HUES6 (cell line): ENCODE data around the gene KY.

Source experiments
- H3K27ac ChIP-seq: 2 replicates; pipeline ENCODE4 v1.7.0; 2013; ENCODE audit warnings: low read depth, mild to moderate bottlenecking, low read length, inconsistent platforms
- H3K27me3 ChIP-seq: 2 replicates; pipeline ENCODE4 v1.6.1; 2013; ENCODE audit warnings: low read length; ENCODE audit not compliant: control insufficient read depth, insufficient read depth
- H3K36me3 ChIP-seq: 2 replicates; pipeline ENCODE4 v1.6.1; 2013; ENCODE audit warnings: low read length; ENCODE audit not compliant: control insufficient read depth, insufficient read depth
- H3K4me1 ChIP-seq: 2 replicates; pipeline ENCODE4 v1.6.1; 2013; ENCODE audit warnings: low read length; ENCODE audit not compliant: control insufficient read depth, insufficient read depth
- H3K4me3 ChIP-seq: 2 replicates; pipeline ENCODE4 v1.5.1; 2013; ENCODE audit warnings: low read depth, low read length
- H3K9ac ChIP-seq: one replicate; pipeline ENCODE4 v1.6.1; 2013; ENCODE audit warnings: mild to moderate bottlenecking, low read length
- H3K9me3 ChIP-seq: 2 replicates; pipeline ENCODE4 v1.6.1; 2013; ENCODE audit warnings: low read depth, low read length; ENCODE audit not compliant: control insufficient read depth, insufficient read depth

Gene KY

GRCh38 chr3:134615743-134616142 is 35.1 kb downstream of the KY start:
- no peak overlapping the region for H3K9ac ChIP-seq
- H3K36me3 ChIP-seq = no peaks in the 10 kb centered on the region
- no peaks in the 10 kb centered on the region for H3K27me3 ChIP-seq
- H3K9me3 ChIP-seq = no peaks in the 10 kb centered on the region
- peaks cover 5% of the 10 kb centered on the region; the same call in 1 of the 2 replicates for H3K4me1 ChIP-seq
- no peak overlapping the region for H3K4me3 ChIP-seq
- no peak overlapping the region for H3K27ac ChIP-seq

DNA sequence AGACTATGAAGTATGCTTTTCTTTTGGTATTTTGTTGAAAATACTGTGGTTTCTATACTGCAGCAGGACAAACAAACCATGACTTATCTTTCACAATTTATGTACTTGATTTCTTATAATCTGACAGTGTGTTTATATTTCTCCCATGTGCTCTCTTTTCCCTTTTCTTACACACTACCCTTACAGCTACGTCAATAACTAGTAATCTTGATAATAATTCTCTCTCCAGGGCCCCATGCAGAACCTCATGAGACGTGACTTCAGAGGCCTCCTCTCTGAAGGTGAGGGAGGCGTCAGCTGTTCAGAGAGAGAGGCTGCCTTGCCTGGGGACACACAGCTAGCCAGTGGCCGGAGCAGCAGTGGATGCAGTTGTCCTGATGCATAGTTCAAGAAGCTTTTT is 35.9 kb downstream of the KY start:
- Histone ChIP-seq H3K9me3 (no peaks in the 10 kb centered on the region), H3K4me3 (no peak overlapping the region), H3K27ac (no peak overlapping the region), H3K27me3 (no peaks in the 10 kb centered on the region), H3K4me1 (peaks cover 5% of the 10 kb centered on the region; the same call in 1 of the 2 replicates), H3K9ac (no peak overlapping the region), H3K36me3 (no peaks in the 10 kb centered on the region)

- Histone ChIP-seq H3K9me3 (no peaks in the 10 kb centered on the region), H3K4me1 (peaks cover 2% of the 10 kb centered on the region; the same call in 1 of the 2 replicates), H3K9ac (no peak overlapping the region), H3K4me3 (no peak overlapping the region), H3K27ac (no peak overlapping the region), H3K27me3 (no peaks in the 10 kb centered on the region), H3K36me3 (no peaks in the 10 kb centered on the region)
These were observed 37.8 kb downstream of the KY start for GRCh38 chr3:134613006-134613520.

DNA sequence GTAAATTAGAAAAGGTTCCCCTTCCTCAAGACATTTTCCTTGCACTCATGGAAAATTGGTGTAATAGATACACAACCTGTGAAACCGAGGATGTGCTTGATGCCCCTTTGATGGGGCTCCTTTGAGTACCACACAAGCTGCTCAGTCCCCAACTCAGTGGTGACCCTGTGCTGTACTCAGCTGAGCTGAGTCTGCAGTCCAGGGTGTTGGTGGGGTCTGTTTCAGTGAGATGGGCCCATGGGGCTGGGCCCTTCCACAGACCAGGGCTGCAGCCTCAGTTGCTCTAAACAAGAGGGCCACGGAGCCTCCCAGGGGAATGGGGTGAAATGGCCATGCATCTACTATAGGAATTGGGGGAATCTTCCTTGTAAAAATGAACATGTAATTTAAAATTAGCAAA is 39.3 kb downstream of the KY start:
- Histone ChIP-seq H3K27ac (no peak overlapping the region), H3K36me3 (no peaks in the 10 kb centered on the region), H3K4me3 (no peak overlapping the region), H3K9me3 (no peaks in the 10 kb centered on the region), H3K4me1 (no peaks in the 10 kb centered on the region), H3K27me3 (no peaks in the 10 kb centered on the region), H3K9ac (no peak overlapping the region)

GRCh38 chr3:134610432-134611385 is 40.1 kb downstream of the KY start:
- no peaks in the 10 kb centered on the region for H3K9me3 ChIP-seq
- no peaks in the 10 kb centered on the region for H3K27me3 ChIP-seq
- no peak overlapping the region for H3K27ac ChIP-seq
- H3K36me3 ChIP-seq = no peaks in the 10 kb centered on the region
- H3K9ac ChIP-seq = no peak overlapping the region
- H3K4me1 ChIP-seq = no peaks in the 10 kb centered on the region
- H3K4me3 ChIP-seq = no peak overlapping the region

DNA sequence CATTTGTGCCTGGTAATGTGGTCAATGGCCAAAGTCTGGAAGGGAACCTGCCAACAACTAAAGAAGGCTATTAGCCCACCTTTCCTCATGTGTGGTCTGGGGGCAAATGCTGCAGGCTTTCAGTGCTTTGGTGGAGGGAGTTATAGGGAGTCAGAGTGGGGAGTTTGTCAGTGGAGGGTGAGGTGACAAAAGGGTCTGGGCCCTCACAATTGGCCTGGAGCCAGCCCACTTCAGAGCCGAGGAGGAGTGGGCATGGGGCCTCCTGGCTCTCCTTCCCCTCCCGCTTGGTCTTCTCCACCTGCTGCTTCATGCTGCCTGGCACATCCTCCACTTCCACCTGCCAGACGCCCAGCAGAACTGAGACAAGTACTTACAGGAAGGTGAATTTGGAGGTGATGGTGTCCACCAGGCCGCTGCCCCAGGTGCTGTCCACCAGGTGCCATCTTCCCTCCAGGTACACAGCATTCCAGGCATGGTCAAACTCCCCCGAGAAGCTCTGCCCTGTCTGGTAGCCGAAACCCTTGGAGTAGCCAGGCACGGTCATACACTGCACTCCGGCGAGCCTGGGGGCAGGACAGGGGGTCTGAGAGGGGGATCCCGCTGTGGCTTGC is 40.9 kb downstream of the KY start:
- H3K9ac ChIP-seq = no peak overlapping the region
- no peak overlapping the region for H3K4me3 ChIP-seq
- H3K9me3 ChIP-seq = no peaks in the 10 kb centered on the region
- H3K4me1 ChIP-seq = no peaks in the 10 kb centered on the region
- no peak overlapping the region for H3K27ac ChIP-seq
- no peaks in the 10 kb centered on the region for H3K27me3 ChIP-seq
- no peaks in the 10 kb centered on the region for H3K36me3 ChIP-seq

GRCh38 chr3:134608771-134609435 is 41.9 kb downstream of the KY start:
- Histone ChIP-seq H3K36me3 (no peaks in the 10 kb centered on the region), H3K27me3 (no peaks in the 10 kb centered on the region), H3K4me3 (no peak overlapping the region), H3K4me1 (no peaks in the 10 kb centered on the region), H3K27ac (no peak overlapping the region), H3K9me3 (no peaks in the 10 kb centered on the region), H3K9ac (no peak overlapping the region)

DNA sequence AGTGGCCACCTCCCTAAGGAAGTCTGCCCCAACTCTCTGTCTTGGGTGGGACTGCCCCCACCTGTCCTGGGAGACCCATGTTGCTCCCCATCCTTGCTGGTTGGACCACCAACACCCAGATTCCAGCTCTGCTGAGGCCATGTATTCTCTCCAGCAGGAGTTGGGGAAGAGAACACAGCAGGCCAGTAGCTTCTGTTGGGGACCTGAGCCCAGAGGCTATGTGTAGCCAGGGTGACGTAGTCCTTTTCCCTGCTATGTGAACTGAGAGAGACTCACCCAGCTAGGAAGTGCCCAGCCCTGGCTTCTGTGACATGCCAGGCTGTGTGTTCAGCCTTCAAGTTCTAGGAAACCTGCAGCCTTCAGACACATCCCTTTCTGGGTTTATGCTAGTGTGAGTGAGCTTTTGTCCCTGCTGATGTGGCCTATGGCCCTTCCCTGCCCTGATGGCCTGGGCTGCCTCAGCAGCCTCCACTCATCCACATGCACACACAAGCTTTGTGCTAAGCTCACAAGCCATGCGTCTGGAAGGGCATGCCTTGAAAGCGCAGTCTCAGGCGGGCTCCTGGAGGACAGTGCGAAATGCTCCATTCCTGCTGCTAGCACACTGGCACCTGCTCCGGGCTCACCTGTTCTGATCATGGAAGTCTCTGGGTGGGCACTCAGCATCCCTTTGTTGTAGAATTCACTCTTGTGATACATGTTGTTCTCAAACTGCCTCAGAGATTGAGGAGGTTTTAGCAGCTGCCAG is 42.6 kb downstream of the KY start:
- Histone ChIP-seq H3K27me3 (no peaks in the 10 kb centered on the region), H3K9ac (no peak overlapping the region), H3K36me3 (no peaks in the 10 kb centered on the region), H3K27ac (no peak overlapping the region), H3K4me1 (no peaks in the 10 kb centered on the region), H3K9me3 (no peaks in the 10 kb centered on the region), H3K4me3 (no peak overlapping the region)

GRCh38 chr3:134607054-134608022 is 43.5 kb downstream of the KY start:
- Histone ChIP-seq H3K4me1 (peaks cover 1% of the 10 kb centered on the region; the same call in 1 of the 2 replicates), H3K9me3 (no peaks in the 10 kb centered on the region), H3K27me3 (no peaks in the 10 kb centered on the region)

More at GRCh38 chr3:134607054-134608022, 43.5 kb downstream of the KY start:
- H3K36me3 ChIP-seq = no peaks in the 10 kb centered on the region
- H3K9ac ChIP-seq = no peak overlapping the region
- H3K27ac ChIP-seq = no peak overlapping the region
- no peak overlapping the region for H3K4me3 ChIP-seq
